Hepatocyte (in vitro differentiated cells): Measurements from ENCODE around the gene RBCK1. TPM values are rescaled to one million over a fixed set of nuclear protein-coding genes. Genes with fewer than 3 reads are reported as not detected.
A peak's percentile ranks its signal among the peaks of the same experiment; 100 is the strongest.

Source experiments
- DNase-seq: peaks from one replicate; pipeline ENCODE4 v3.0.0-alpha.2; 2016; ENCODE audit warnings: low spot score
- H2AFZ ChIP-seq: fragments of 200-600 bp; sonication (generic); 2 replicates; pipeline ENCODE4 v1.6.0; 2016; ENCODE audit warnings: antibody characterized with exemption, mild to moderate bottlenecking
- H3K27ac ChIP-seq: fragments of 200-600 bp; sonication (generic); 2 replicates; pipeline ENCODE4 v1.5.1; 2016; ENCODE audit warnings: mild to moderate bottlenecking
- H3K27me3 ChIP-seq: fragments of 200-600 bp; sonication (generic); 2 replicates; pipeline ENCODE4 v1.6.1; 2016
- H3K36me3 ChIP-seq: fragments of 200-600 bp; sonication (generic); replicated peaks from 2 replicates; pipeline ENCODE4 v1.5.1; 2016; ENCODE audit warnings: low read depth; ENCODE audit not compliant: insufficient read depth
- H3K4me1 ChIP-seq: fragments of 200-600 bp; sonication (generic); 2 replicates; pipeline ENCODE4 v1.5.1; 2016; ENCODE audit warnings: mild to moderate bottlenecking, moderate library complexity; ENCODE audit not compliant: insufficient read depth
- H3K4me2 ChIP-seq: fragments of 200-600 bp; sonication (generic); 2 replicates; pipeline ENCODE4 v1.6.0; 2016
- H3K4me3 ChIP-seq: fragments of 200-600 bp; sonication (generic); 2 replicates; pipeline ENCODE4 v1.5.1; 2016; ENCODE audit warnings: mild to moderate bottlenecking
- H3K79me2 ChIP-seq: fragments of 200-600 bp; sonication (generic); 2 replicates; pipeline ENCODE4 v1.6.0; 2017; ENCODE audit warnings: mild to moderate bottlenecking
- H3K9me2 ChIP-seq: fragments of 200-600 bp; sonication (generic); replicated peaks from 2 replicates; pipeline ENCODE4 v1.6.0; 2017; ENCODE audit warnings: mild to moderate bottlenecking; ENCODE audit not compliant: insufficient read depth
- H3K9me3 ChIP-seq: fragments of 200-600 bp; sonication (generic); 2 replicates; pipeline ENCODE4 v1.5.1; 2016; ENCODE audit warnings: low read depth, mild to moderate bottlenecking
- H4K20me1 ChIP-seq: fragments of 200-600 bp; sonication (generic); 2 replicates; pipeline ENCODE4 v1.6.0; 2016; ENCODE audit warnings: mild to moderate bottlenecking; ENCODE audit not compliant: insufficient read depth, poor library complexity, severe bottlenecking
- EZH2 ChIP-seq: fragments of 200-600 bp; sonication (generic); IDR thresholded peaks from 2 replicates; pipeline ENCODE4 v1.6.1; 2016; ENCODE audit warnings: antibody characterized with exemption, mild to moderate bottlenecking, borderline replicate concordance
- EZH2phosphoT487 ChIP-seq: fragments of 200-600 bp; sonication (generic); IDR thresholded peaks from one replicate; pipeline ENCODE4 v1.6.1; 2018; ENCODE audit warnings: antibody characterized with exemption, mild to moderate bottlenecking, low read depth, moderate library complexity; ENCODE audit not compliant: unreplicated experiment, severe bottlenecking
- WGBS: methylation state at CpG from one replicate; pipeline ENCODE4 v1.1.6; 2016; ENCODE audit warnings: low lambda C conversion rate; ENCODE audit errors: missing lambda C conversion rate; 5-methylcytosine and 5-hydroxymethylcytosine counted together
- polyA plus RNA-seq: library from polyadenylated mRNA; unstranded; fragments of >200 nt; fragmentation: Nextera tagmentation; extraction: Ambion mirVana; gene quantifications from 2 replicates; pipeline ENCODE4 v1.2.1, GENCODE V29; 2016
- total RNA-seq: library from RNA; depleted of rRNA; stranded (reverse); fragments of >200 nt; gene quantifications from 2 replicates; pipeline ENCODE4 v1.2.3, GENCODE V29; 2014
- TF ChIP-seq, protein P1 (sequence below): fragments of 200-600 bp; sonication (generic); IDR thresholded peaks from 2 replicates; pipeline ENCODE4 v1.5.1; 2016; ENCODE audit warnings: antibody characterized with exemption, mild to moderate bottlenecking; ENCODE audit not compliant: poor library complexity

The RBCK1 gene
- total and polyA plus RNA-seq, 2 experiments from 2014 or later, result 76.4 to 80.8 TPM

- Histone ChIP-seq H4K20me1 (peaks cover 5% of the 10 kb centered on the region), H3K9me3 (no peaks in the 10 kb centered on the region), H2AFZ (peak overlapping the region; percentile 64), H3K79me2 (peaks cover 57% of the 10 kb centered on the region), H3K27ac (peak overlapping the region; percentile 99), H3K9me2 (no peaks in the 10 kb centered on the region), H3K4me3 (peak overlapping the region; percentile 86), H3K27me3 (no peaks in the 10 kb centered on the region), H3K4me2 (peak overlapping the region; percentile 97), H3K36me3 (peaks cover 3% of the 10 kb centered on the region), H3K4me1 (peaks cover 16% of the 10 kb centered on the region)
- TF ChIP-seq EZH2, result no peak
- TF ChIP-seq EZH2phosphoT487, result no peak
- TF ChIP-seq, protein P1, sequence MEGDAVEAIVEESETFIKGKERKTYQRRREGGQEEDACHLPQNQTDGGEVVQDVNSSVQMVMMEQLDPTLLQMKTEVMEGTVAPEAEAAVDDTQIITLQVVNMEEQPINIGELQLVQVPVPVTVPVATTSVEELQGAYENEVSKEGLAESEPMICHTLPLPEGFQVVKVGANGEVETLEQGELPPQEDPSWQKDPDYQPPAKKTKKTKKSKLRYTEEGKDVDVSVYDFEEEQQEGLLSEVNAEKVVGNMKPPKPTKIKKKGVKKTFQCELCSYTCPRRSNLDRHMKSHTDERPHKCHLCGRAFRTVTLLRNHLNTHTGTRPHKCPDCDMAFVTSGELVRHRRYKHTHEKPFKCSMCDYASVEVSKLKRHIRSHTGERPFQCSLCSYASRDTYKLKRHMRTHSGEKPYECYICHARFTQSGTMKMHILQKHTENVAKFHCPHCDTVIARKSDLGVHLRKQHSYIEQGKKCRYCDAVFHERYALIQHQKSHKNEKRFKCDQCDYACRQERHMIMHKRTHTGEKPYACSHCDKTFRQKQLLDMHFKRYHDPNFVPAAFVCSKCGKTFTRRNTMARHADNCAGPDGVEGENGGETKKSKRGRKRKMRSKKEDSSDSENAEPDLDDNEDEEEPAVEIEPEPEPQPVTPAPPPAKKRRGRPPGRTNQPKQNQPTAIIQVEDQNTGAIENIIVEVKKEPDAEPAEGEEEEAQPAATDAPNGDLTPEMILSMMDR, result no peak
- WGBS, result 21% methylated on average over 7 of the region's 7 CpGs
- DNase-seq, result no peak
These were observed 971 bp downstream of the RBCK1 start for GRCh38 chr20:408843-409696.

DNA sequence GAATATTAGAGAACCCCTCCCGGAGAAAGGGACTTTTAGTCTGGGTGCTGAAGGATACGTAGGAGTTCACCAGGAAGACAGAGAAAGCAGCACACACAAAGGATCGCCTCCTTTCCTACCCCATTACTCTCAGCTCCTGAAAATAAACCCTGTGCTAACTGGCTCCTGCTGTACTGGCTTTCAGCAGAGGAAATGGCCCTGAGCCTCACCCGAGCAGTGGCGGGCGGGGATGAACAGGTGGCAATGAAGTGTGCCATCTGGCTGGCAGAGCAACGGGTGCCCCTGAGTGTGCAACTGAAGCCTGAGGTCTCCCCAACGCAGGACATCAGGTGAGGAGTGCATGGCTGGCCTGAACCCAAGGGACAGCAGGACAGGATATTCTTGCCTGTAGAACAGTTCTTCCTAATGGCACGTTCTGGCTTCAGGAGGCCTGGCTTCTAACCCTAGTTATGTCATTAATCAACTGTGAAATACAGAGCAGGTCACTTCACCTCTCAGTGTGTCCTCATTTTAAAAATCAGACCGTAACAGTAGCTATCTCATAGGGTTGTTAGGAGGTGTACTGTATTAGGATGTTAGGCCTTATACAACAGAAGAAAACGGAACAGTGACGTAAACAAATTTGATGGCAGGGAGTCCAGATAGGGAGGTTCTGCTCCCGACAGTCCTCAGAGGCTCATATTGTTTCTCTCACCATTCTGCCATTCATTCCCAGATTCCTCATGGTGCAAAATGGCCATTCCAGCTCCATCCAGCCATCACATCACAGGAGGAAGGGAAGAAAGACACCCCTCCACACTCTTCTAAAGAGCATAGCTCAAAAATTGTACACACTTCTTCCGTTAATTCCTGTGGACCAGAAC lies 1.8 kb downstream of the RBCK1 start:
- Histone ChIP-seq H3K27ac (peak overlapping the region; percentile 99), H3K36me3 (peaks cover 3% of the 10 kb centered on the region), H3K9me3 (no peaks in the 10 kb centered on the region), H3K4me3 (no peak overlapping the region), H3K9me2 (no peaks in the 10 kb centered on the region), H3K79me2 (peaks cover 63% of the 10 kb centered on the region), H3K27me3 (no peaks in the 10 kb centered on the region), H3K4me2 (peak overlapping the region; percentile 97), H3K4me1 (peaks cover 16% of the 10 kb centered on the region), H2AFZ (no peak overlapping the region), H4K20me1 (peaks cover 5% of the 10 kb centered on the region)
- 87% methylated on average over 14 of the region's 14 CpGs for WGBS
- TF ChIP-seq, protein P1, result no peak
- no peak for TF ChIP-seq EZH2phosphoT487
- no peak for TF ChIP-seq EZH2
- DNase-seq, result no peak

- TF ChIP-seq, protein P1, result no peak
- TF ChIP-seq EZH2phosphoT487 (no peak), EZH2 (no peak)
- H2AFZ ChIP-seq, result no peak overlapping the region
- H3K4me2 ChIP-seq, result no peak overlapping the region
- H3K36me3 ChIP-seq, result peaks cover 3% of the 10 kb centered on the region
- H3K4me1 ChIP-seq, result peaks cover 12% of the 10 kb centered on the region
- 100% methylated on average over 1 of the region's 3 CpGs for WGBS
- no peak overlapping the region for H3K27ac ChIP-seq
- no peak for DNase-seq
- no peak overlapping the region for H3K4me3 ChIP-seq
- H3K79me2 ChIP-seq, result peaks cover 71% of the 10 kb centered on the region
- H3K9me3 ChIP-seq, result no peaks in the 10 kb centered on the region
- no peaks in the 10 kb centered on the region for H3K9me2 ChIP-seq
- peaks cover 5% of the 10 kb centered on the region for H4K20me1 ChIP-seq
- H3K27me3 ChIP-seq, result no peaks in the 10 kb centered on the region
These were observed 4.0 kb downstream of the RBCK1 start for GRCh38 chr20:412081-412480.
